HG03095 (cell line): ENCODE measurements around the gene UGT1A8.
"Not testable (repeated sequence)": the region's sequence is repeated elsewhere in the genome, so short reads cannot be mapped to it uniquely, and the experiment has no call there.

Experiments used
- ATAC-seq: cut with Tn5 transposase; IDR thresholded peaks from one replicate; pipeline ENCODE4 v1.9.1; 2021; ENCODE audit warnings: moderate library complexity; ENCODE audit not compliant: unreplicated experiment

The UGT1A8 gene

DNA sequence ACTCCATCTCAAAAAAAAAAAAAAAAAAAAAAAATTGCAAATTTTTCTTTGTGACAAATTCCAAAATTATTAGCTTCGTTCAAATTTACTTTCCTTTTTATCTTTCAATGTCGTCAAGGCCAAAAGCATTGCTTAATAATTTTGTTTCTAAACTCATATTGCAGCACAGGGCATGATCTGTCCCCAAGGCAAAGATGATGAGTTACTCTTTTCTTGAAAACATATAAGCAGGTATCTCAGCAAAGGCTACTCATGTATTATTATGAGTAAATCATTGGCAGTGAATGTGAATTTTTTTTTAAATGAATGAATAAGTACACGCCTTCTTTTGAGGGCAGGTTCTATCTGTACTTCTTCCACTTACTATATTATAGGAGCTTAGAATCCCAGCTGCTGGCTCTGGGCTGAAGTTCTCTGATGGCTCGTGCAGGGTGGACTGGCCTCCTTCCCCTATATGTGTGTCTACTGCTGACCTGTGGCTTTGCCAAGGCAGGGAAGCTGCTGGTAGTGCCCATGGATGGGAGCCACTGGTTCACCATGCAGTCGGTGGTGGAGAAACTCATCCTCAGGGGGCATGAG lies 64.2 kb downstream of the UGT1A8 start, which contains the start of gene UGT1A7:
UGT1A7 (plus strand) TSS at position 381 of the 579 bp plus-strand sequence; CDS start at position 418, 37 bp downstream.
- ATAC-seq = no peak

DNA sequence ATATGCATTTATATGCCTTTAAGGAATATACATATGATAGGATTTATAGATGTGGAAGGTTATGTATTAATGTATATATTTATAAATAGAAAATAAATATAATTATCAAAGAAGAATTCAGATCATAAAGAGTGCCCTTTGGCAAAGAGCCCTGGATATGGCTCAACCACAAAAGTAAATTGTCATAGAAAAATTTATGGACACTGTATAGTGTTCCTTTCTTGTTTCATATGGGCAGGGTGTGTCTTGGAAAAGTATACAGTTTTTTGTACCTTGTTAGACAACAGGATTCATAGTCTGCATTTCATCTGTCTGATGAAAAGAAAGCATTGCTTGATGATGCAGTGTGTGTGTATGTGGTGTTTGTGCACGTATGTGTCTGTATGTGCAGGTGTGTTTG lies 67.2 kb downstream of the UGT1A8 start:
- no peak for ATAC-seq

DNA sequence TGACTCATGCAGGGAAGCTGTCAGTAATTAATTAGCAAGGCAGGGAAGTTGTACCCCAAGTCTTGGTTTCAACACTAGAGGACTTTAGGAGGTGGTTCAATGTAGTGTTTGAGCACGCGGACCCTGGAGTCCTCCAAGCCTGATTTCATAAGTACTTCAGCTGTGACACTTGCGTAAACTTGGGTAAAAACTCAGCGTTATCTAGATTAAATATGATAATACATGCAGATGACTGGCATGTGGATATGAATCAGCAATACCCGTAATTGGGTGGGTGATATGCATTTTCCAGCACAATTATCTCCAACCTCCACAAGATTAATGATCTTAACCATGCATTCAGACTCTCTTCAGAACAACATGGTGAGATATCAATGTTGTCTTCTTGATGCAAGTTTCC lies 69.5 kb downstream of the UGT1A8 start:
- ATAC-seq = no peak

DNA sequence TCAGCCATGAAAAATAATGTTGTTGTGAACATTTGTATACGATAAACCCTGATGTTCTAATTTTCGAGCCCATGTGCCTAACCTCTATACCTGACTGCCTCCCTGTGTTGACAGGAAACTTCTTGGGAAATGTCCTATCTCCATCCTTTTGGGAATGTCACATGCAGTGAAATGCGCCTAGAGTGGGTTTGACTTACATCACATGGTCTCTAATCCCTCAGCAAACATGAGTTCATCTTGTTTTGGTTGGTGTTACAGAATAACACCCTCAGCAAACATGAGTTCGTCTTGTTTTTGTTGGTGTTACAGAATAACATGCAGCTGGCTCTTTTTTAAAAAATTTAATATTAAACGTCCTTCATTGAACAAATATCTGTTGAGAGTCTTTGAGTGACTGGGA lies 70.9 kb downstream of the UGT1A8 start:
- no peak for ATAC-seq

DNA sequence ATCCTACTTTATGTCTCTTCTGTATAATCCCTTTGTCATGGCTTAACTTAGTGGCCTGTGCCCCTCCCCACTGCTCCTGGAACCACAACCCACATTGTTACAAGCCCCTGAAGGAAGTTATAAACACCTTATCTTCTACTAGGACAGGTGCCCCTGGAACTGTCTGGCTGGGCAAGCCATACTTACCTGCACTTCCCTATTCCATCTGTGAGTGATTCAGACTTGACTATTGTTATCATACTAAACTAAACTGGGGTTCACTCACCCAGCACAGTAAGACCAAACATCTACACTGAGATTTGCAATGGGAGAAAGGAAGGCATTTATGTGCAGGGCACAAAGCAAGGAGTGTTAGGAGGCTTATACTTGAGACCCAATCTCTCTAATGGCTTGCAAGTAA lies 71.6 kb downstream of the UGT1A8 start:
- no peak for ATAC-seq

DNA sequence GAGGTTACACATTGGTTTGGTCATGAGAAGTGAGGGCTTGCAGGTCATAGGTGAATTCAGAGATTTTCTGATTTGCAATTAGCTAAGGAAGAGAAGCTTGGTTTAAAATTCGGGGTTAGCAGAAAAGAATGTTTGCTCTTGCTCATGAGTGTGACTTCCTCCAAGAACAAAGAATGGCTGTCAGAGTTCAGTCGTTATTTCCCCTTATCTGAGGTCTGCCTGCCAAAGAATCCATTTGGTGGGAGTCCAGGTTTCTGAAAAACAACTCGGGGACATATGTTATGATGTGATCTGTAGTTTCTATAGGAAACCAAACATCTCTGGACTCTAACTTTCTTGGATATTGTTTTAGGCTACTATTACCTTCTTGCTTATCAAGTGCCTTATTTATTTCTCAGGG lies 72.1 kb downstream of the UGT1A8 start:
- no peak for ATAC-seq

DNA sequence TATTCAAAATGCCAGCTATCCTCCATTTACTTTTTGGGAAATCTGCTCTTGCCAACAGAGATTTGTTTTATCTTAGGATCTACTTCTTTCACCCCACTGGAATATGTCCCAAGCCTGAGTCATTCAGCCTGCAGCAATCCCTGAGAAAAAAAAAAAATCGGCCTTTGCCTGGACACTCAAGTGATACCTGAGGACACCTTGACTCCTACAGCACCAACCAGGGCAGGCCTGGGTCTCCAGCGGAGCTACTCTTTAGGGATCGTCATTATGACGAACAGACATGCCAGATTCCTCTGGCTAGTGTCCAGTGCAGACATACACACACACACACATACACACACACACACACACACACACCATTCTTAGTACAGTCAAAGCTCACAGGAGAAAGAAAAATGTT lies 73.0 kb downstream of the UGT1A8 start:
- no peak for ATAC-seq

DNA sequence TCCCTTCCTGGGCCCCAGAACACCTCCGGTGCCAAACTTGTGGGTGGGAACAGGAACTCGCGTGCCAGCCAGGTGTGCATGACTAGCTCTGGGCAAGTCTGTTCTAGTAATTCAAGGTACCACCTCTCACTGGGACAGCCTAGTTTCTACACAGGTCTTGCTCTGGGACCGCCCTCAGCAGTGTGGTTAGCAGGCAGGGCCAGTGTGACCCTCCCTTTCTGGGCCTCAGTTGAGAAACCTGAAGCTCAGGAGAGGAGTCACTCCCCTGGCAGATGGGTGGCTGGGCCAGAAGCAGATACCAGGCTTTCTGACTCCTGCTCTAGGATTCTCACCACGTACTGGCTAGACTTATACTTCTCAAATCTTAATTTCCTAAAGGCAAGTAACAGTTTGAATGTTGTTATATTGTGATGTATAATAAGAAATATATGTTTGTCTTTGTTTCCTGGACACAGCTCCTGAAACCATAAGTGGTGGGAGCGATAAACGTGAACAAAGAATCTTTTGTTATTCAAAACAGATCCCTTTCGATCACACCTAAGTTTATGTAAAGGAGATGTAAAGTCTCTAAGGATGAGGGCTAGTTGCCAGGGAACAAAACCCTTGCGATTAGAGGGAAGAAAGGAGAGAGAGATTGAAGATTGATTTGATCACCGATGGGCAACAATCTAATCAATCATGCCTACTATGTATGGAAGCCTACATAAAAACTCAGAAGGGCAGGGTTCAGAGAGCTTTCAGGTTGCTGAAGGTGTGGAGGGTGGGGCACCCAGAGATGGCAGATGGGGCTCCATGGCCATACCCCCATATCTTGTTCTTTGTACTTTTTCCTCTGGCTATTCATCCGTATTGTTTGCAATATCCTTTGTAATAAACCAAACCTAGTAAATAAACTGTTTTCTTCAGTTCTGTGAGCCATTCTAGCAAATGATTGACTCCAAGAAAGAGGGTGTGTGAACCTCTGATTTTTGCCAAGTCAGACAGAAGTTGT lies 74.3 kb downstream of the UGT1A8 start:
- no peak for ATAC-seq

DNA sequence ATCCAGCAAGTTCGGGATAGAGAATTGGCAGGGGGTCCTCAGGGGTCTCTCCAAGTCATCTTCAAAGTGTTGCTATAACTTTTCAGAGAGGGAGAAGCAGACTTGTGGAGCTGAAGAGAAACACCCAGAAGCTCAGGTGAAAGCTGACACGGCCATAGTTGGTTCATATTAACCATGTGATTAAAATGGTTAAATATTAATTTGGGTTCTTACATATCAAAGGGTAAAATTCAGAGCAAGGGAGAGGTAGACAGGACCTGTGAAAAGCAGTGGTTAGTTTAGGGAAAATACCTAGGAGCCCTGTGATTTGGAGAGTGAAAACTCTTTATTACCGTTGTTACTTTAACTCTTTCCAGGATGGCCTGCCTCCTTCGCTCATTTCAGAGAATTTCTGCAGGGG lies 75.2 kb downstream of the UGT1A8 start, which contains the start of gene UGT1A6:
UGT1A6 (plus strand) TSS at position 243 of the 400 bp plus-strand sequence; CDS start at position 358, 115 bp downstream.
- no peak for ATAC-seq

DNA sequence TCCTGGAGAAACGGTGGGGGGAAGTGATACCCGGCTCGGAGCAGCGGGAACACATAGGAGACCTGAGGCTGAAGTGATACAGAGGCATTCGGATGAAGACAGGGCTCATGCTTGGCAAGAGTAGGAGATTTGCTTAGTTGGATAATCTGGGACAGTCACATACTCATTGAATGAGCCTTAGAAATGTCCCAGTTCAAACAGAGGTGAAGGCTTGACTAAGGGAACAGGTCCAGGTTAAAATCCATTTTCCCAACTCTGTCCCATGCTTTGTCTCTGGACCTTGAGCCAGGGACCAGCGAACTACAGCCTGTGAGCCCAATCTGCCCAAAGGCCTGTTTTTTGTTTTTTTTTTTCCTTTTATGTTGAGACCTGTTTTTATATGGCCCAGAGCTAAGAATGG lies 76.5 kb downstream of the UGT1A8 start:
- no peak for ATAC-seq

DNA sequence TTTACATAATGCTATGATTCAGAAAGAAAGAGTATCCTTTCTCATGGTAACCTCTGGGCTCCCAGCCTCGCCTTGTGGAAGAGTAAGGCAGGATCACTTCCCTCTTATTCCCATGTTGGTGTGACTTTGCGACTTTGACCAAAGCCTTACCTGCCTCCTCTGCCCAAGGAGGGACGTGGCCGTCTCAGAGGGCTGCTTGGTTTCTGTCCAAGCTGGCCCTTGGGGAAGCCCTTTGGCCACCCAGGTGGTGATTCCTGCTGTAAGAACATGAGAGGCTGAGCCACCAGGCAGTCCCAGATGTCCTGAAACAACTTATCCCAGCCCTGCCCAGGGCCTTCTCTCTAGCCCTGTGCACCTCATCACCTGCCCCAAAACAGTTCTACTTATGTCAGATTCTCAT lies 81.3 kb downstream of the UGT1A8 start:
- no peak for ATAC-seq

DNA sequence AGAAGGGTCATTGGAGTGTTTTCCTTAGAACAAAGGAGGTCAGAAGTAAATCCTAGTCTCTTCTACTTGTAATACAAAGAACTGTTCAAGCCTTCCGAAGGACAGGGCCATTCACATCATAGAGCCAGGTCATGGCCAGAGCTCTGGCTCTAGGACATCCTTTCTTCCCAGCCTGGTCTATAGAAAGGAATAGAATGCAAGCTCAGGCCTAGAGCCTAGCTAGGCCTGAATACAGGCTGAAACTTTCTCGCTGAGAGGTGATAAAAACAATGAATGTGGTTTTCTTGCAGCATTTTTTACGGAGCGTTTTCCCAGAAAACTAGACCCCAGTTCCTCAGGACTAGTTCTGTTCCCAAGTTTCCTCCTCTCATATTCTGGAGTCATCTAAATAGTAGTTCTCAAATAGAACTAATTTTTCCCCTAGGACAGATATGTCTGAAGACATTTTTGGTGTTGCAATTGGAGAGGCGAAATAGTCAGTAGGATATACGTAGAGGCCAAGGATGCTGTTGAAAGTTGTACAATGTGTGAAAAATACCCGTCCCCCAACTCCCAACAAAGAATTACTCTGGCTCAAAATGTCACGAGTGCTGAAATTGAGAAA lies 82.1 kb downstream of the UGT1A8 start:
- ATAC-seq = no peak

DNA sequence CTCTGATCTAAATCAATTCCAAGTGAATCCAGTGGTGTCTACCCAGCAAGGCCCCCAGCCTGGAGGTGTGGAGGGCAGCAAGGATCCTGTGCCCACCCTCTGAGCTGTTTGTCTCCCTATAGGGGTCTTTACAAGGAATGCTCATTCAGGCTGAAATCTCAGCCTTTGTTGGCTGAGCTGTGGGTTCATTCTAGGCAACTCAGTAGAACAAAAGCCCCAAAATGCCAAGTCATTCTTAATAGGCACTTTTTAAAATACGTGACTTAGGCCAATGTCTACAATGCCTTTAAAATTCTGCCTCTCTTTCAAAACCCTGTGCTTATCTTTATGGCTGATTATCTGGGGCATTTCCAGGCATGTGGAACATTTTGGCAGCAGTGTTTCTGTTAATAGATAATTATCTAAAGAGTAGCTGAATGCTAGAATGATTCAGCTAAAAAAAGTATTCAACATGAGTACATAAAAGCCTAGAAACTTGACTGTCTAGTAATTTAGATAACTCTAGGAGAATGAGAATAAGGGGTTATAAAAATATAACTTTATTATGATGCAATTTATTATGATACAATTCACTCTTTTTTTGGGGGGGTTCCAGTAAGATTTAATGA lies 82.7 kb downstream of the UGT1A8 start:
- ATAC-seq = no peak

DNA sequence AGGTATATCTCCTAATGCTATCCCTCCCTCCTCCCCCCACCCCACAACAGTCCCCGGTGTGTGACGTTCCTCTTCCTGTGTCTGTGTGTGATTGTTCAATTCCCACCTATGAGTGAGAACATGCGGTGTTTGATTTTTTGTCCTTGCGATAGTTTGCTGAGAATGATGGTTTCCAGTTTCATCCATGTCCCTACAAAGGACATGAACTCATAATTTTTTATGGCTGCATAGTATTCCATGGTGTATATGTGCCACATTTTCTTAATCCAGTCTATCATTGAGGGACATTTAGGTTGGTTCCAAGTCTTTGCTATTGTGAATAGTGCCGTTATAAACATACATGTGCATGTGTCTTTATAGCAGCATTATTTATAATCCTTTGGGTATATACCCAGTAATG lies 83.4 kb downstream of the UGT1A8 start:
- ATAC-seq = not testable (repeated sequence)

DNA sequence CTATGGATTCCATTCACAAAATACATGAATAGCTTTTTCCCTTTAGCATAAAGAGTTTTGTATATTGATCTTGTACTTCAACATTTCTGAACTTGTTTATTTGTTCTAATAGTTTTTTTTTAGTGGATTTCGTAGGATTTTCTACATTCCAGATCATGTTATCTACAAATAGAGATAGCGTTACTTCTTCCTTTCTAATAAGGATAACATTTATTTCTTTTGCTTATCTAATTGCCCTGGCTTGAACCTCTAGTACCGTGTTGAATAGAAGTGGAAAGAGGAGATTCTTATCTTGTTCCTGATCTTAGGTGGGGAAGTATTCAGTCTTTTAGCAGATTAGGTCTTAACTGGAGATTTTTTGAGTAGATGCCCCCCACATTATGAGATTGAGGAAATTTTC lies 84.8 kb downstream of the UGT1A8 start:
- ATAC-seq = no peak

DNA sequence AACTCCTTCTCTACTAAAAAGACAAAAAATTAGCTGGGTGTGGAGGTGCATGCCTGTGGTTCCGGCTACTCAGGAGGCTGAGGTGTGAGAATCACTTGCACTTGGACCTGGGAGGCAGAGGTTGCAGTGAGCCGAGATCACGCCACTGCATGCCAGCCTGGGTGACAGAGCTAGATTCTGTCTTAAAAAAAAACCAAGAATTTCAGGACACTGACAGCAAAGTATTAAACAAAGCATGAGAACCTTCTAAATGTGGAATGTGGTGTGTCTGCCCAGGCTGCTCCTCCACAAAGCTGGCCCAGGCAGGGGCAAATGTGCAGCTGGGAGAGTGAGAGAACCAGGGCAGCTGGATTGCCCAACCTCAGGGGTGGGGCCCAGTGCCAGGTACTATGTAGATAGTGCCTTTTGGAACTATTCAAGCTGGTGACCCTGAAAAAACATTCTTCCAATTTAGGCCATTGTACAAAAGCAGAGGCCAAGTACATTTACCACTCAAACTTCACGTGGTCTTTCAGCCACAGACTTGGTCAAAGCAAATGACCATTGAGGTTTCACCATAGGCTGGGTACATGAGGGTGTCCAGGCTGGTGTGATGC lies 88.6 kb downstream of the UGT1A8 start:
- ATAC-seq = no peak

DNA sequence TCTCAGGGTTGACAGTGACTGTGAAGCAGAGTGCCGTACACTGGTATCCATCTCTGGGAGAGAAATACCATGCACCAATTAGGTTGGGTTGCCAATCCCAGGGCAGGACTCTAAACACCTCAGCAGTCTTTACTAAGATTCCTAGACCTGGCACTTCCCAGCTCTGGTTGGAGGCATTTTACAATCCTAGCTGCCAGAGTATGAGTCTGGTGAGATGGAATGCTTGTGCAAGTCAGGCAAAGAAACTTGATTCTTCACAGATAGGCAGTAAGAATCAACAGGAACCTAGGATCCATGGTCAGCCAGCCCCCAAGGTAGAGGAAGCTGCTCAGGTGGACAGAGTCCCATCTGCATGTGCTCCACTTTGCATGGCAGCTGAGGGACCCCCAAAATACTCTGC lies 89.3 kb downstream of the UGT1A8 start:
- no peak for ATAC-seq

DNA sequence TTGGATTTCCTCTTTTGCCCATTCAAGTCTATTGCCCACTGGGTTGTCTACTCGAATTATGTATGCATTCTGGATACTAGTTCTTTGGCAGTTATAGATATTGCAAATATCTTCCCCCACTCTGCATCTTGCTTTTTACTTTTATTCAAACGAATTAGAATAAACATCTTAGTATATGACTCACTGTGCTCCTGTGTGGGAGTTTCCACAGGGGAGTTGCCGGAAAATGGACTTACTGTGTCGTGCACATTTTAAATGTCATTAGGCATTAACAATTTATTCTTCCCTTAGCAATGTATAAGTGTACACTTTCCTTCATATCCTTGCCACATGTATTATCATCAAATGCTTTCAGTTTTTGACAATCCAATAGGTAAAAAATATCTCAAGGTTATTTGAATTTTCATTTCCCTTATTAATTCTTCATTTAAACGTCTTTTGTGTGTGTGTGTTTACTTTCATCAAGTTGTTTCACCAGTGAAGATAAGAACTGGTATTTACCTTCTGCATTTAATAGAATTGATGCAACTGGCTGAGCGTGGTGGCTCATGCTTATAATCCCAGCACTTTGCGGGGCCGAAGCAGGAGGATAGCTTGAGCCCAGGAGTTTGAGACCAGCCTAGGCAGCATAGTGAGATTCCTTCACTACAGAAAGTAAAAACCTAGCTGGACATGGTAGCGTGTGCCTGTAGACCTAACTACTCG lies 90.7 kb downstream of the UGT1A8 start:
- no peak for ATAC-seq

DNA sequence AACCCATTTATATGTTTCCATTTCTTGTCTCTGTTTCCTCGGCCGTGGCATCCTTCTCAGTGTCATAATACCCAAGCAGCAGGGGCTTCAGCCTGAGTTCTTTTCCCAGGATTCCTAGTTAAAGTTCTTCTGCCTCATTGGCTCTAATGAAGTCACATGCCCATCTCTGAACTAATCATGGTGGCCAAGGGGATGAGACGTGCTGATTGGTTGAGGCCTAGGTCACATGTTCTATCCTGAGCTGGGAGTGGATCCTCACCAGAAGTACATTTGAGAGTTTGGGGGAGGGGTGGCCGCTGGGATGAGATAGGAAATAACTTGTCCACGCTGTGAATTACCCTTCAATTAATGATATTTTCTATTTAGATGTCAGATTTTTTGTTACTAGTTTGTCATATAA lies 91.5 kb downstream of the UGT1A8 start:
- ATAC-seq = no peak

DNA sequence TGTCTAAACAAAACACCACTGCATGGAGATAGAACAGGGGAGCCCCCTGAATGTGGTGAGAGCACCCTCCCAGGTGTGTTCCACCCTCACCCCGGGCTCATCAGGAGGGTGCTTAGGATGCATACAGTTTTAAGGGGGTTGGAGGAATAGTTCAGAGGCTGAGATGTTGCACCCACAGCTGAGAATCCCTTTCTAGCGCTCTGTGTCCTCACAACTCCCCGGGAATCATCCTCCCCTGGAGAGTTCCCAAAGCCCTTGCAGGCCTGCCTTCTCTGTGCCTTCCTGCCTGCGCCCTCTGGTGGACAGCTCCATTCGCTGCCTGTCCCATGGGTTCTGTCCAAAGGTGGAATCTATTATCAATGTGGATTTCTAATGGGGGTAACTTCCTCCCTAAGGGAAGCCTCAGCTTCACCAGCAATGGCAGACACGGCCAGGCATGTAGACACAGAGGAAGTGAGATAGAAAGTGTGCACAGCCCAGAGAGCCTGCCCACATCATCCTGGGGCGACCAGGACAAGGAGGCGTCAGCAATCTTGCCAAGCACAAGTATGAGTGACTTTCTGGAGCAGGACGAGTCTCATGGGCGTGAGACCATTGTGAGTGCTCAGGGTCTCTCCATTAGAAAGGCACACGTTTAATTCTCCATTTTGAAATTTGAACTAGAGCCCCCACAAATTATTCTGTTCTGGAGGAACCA lies 94.0 kb downstream of the UGT1A8 start:
- ATAC-seq = no peak
